Gastrocnemius medialis (tissue), 4 donors: Measurements from ENCODE around the gene REXO5.

Experiments
- POLR2A ChIP-seq, 2 donors: fragments of 450-650 bp; IDR thresholded peaks; one replicate each; pipeline ENCODE4 v1.6.1; 2017; ENCODE audit warnings: antibody characterized with exemption in 2 of 2, mild to moderate bottlenecking in 2 of 2, moderate library complexity in 2 of 2
- TF ChIP-seq, protein P1 (sequence below), 5 experiments: fragments of 450-650 bp in 3 of 5; fragments of 200-600 bp in 2 of 5; sonication (generic) in 2 of 5; IDR thresholded peaks in 4 of 5; conservative IDR thresholded peaks in 1 of 5; 1 replicate in 4 of 5; 2 replicates in 1 of 5; pipeline ENCODE4 v1.5.1; 2016 to 2019; ENCODE audit warnings: antibody characterized with exemption in 5 of 5, mild to moderate bottlenecking in 3 of 5, moderate library complexity in 3 of 5

DNA sequence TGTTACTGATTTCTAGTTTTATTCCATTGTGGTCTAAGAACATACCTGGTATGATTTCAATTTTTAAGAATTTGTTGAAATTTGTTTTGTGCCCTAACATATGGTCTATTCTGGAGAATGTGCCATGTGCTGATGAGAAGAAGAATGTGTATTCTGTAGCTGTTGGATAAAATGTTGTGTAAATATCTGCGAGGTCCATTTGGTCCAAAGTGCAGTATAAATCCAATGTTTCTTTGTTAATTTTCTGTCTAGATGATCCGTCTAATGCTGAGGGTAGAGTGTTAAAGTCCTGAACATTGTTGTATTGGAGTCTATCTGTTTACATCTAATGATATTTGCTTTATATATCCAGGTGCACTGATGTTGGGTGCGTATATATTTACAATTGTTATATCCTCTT, 32.6 kb upstream of the REXO5 start:
- TF ChIP-seq, protein P1, sequence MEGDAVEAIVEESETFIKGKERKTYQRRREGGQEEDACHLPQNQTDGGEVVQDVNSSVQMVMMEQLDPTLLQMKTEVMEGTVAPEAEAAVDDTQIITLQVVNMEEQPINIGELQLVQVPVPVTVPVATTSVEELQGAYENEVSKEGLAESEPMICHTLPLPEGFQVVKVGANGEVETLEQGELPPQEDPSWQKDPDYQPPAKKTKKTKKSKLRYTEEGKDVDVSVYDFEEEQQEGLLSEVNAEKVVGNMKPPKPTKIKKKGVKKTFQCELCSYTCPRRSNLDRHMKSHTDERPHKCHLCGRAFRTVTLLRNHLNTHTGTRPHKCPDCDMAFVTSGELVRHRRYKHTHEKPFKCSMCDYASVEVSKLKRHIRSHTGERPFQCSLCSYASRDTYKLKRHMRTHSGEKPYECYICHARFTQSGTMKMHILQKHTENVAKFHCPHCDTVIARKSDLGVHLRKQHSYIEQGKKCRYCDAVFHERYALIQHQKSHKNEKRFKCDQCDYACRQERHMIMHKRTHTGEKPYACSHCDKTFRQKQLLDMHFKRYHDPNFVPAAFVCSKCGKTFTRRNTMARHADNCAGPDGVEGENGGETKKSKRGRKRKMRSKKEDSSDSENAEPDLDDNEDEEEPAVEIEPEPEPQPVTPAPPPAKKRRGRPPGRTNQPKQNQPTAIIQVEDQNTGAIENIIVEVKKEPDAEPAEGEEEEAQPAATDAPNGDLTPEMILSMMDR (IDR thresholded peaks at IDR 0.05 in 4 of 5, conservative IDR thresholded peaks at IDR 0.05 in 1 of 5), result no peak
- TF ChIP-seq POLR2A (IDR thresholded peaks at IDR 0.05), result no peak
